Mucosa of rectum (tissue), 2 donors: ENCODE data around the gene GNB5.
A peak's percentile ranks its signal among the peaks of the same experiment; 100 is the strongest.

Experiments
- H3K27ac ChIP-seq, 2 donors: one replicate each; pipeline ENCODE4 v1.7.0; 2013; ENCODE audit warnings: inconsistent platforms in 2 of 2, low read depth in 2 of 2, low read length in 2 of 2
- H3K27me3 ChIP-seq, 2 donors: one replicate each; pipeline ENCODE4 v1.7.0; 2013; ENCODE audit warnings: low read length in 2 of 2; ENCODE audit not compliant: control insufficient read depth in 2 of 2, insufficient read depth in 2 of 2
- H3K36me3 ChIP-seq, 2 donors: one replicate each; pipeline ENCODE4 v1.7.0; 2013; ENCODE audit warnings: low read length in 2 of 2; ENCODE audit not compliant: control insufficient read depth in 2 of 2, insufficient read depth in 2 of 2
- H3K4me1 ChIP-seq, 2 donors: one replicate each; pipeline ENCODE4 v1.7.0; 2013; ENCODE audit warnings: low read length in 2 of 2, mild to moderate bottlenecking in 1 of 2; ENCODE audit not compliant: control insufficient read depth in 2 of 2, insufficient read depth in 2 of 2
- H3K4me3 ChIP-seq, 2 donors: one replicate each; pipeline ENCODE4 v1.7.0; 2013; ENCODE audit warnings: low read length in 2 of 2
- H3K9ac ChIP-seq, 2 donors: one replicate each; pipeline ENCODE4 v1.7.0; 2013; ENCODE audit warnings: low read length in 2 of 2, low read depth in 1 of 2, mild to moderate bottlenecking in 1 of 2
- H3K9me3 ChIP-seq, 2 donors: one replicate each; pipeline ENCODE4 v1.7.0; 2013; ENCODE audit warnings: low read length in 2 of 2; ENCODE audit not compliant: control insufficient read depth in 2 of 2
- donor health status: healthy.
- donor health status: Normal muscosa, but diverticular disease.

The GNB5 gene

DNA sequence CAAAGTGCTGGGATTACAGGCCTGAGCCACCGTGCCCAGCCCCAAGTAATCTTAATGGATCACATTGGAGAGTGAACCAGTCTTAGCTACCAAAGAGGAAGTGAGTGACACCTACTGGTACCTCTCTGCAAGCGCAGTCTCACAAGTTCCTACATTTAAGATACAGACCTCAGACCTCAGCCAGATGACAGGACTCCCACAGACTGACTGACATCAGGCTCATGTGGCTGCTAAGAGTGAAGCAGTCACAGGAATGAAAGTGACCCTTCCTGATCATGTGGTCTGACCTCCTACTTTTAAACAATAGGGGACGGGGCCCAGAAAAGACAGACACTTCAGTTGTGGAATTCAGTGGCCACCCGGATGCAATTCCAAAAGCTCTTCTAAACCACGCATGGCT, 36.3 kb upstream of the GNB5 start:
- Histone ChIP-seq H3K4me1 (peaks cover 0 to 12% of the 10 kb centered on the region in 2 donors), H3K4me3 (no peak overlapping the region), H3K9ac (no peak overlapping the region), H3K9me3 (no peaks in the 10 kb centered on the region), H3K27me3 (no peaks in the 10 kb centered on the region), H3K27ac (no peak overlapping the region), H3K36me3 (peaks cover 31 to 33% of the 10 kb centered on the region in 2 donors)

DNA sequence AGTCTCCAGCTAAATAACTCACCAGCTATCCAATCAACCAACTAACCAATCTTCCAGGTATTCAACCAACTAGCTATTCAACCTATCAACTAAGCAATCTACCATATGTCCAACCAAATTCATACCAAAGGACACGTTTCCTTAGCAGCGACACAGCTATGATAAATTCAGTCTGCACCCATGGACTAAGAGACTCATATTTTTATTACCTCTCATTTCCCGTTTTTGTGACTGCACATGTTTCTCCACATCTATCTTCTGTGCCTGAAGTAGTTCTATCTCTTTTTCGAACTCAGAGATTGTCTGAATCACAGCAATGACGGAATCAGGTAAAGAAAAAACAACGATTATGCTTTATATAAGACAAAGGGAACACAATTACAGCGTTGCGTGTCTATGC, 34.0 kb upstream of the GNB5 start:
- no peak overlapping the region for H3K4me3 ChIP-seq
- H3K4me1 ChIP-seq: peaks cover 0 to 10% of the 10 kb centered on the region in 2 donors
- no peak overlapping the region for H3K27ac ChIP-seq
- H3K27me3 ChIP-seq: no peaks in the 10 kb centered on the region
- H3K9me3 ChIP-seq: no peaks in the 10 kb centered on the region
- peaks cover 43 to 44% of the 10 kb centered on the region in 2 donors for H3K36me3 ChIP-seq
- no peak overlapping the region for H3K9ac ChIP-seq

DNA sequence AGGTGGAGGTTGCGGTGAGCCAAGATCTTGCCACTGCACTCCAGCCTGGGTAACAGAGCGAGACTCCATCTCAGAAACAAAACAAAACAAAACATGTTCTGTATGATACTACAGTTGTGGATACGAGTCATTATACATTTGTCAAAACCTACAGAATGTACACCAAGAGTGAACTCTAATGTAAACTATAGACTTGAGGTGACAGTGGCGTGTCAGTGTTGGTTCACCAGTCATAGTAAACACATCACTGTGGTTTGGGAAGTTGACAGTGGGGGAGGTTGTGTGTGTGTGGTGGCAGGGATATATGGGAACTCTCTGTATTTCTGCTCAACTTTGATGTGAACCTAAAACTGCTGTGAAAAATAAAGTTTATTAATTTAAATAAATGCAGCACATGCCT, 33.0 kb upstream of the GNB5 start:
- Histone ChIP-seq H3K36me3 (peaks cover 45 to 53% of the 10 kb centered on the region in 2 donors), H3K9ac (no peak overlapping the region), H3K4me1 (peaks cover 0 to 2% of the 10 kb centered on the region in 2 donors), H3K4me3 (no peak overlapping the region), H3K27me3 (no peaks in the 10 kb centered on the region), H3K27ac (no peak overlapping the region), H3K9me3 (no peaks in the 10 kb centered on the region)

DNA sequence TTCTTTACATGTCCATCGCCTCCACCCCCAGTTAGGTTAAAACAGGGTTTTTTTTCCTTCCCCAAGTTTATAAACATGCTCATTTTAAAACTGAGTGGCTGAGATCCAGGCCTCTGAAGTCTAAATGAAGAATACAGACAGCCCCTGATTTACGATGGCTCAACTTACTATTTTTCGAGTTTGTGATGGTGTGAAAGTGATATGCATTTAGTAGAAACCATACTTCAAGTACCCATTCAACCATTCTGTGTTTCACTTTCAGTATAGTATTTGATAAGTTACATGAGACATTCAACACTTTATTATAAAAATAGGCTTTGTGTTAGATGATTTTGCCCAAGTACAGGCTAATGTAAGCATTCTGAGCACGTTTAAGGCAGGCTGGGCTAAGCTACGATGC, 30.5 kb upstream of the GNB5 start:
- H3K27ac ChIP-seq: peak overlapping the region in 1 of 2 donors; percentile 11
- H3K9ac ChIP-seq: no peak overlapping the region
- H3K36me3 ChIP-seq: peaks cover 63 to 64% of the 10 kb centered on the region in 2 donors
- H3K4me1 ChIP-seq: no peaks in the 10 kb centered on the region
- peak overlapping the region in 1 of 2 donors; percentile 45 for H3K4me3 ChIP-seq
- H3K9me3 ChIP-seq: no peaks in the 10 kb centered on the region
- no peaks in the 10 kb centered on the region for H3K27me3 ChIP-seq

DNA sequence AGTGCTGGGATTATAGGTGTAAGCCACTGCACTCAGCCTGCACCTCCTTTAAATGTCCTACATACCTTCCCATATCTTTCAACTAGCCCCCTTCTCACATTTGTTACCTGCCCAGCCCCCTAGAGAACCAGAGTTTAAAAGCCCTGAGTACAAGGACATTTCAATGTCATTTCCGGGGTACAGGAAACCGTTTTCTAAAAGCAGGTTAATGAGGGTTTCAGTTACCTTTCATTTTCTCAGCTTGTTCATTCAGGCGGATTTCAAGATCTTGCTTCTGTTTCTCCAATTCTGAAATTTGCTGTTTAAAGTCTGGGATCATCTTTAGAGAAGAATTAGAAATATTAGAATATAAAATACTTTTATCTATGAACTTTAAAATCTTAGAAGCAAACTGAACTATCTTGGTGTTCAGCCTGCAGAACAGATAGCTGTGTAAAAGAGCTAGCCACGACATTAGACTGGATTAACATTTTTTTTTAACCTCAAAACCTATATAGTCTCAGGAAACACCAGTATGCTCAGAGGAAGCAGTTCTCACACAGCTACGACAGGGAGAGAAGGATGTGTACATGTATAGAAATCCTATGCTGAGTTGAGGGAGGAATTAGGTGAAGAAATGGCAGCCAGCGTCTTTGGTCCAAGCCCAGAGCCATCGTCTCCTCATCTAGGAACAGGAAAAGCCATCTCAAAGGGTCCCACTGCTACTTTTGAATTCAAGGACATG, 29.9 kb upstream of the GNB5 start:
- H3K9ac ChIP-seq: no peak overlapping the region
- peaks cover 60 to 62% of the 10 kb centered on the region in 2 donors for H3K36me3 ChIP-seq
- no peaks in the 10 kb centered on the region for H3K9me3 ChIP-seq
- H3K27ac ChIP-seq: peak overlapping the region in 1 of 2 donors; percentile 35
- H3K27me3 ChIP-seq: no peaks in the 10 kb centered on the region
- peak overlapping the region in 1 of 2 donors; percentile 45 for H3K4me3 ChIP-seq
- H3K4me1 ChIP-seq: no peaks in the 10 kb centered on the region

DNA sequence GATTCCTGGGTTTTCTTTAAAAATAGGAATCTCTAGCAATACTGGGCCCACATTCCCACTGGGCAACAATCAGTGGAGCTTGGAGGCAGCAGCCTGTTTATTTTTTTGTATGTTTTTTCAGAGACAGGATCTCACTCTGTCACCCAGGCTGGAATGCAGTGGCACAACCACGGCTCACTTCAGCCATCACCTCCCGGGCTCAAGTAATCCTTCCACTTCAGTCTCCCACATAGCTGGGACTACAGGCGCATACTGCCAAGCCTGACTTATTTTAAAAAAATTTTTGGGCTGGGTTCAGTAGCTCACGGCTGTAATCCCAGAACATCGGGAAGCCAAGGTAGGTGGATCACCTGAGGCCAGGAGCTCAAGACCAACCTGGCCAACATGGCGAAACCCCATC, 29.1 kb upstream of the GNB5 start:
- H3K9ac ChIP-seq: no peak overlapping the region
- no peak overlapping the region for H3K27ac ChIP-seq
- no peaks in the 10 kb centered on the region for H3K4me1 ChIP-seq
- H3K36me3 ChIP-seq: peaks cover 58 to 68% of the 10 kb centered on the region in 2 donors
- no peaks in the 10 kb centered on the region for H3K9me3 ChIP-seq
- H3K27me3 ChIP-seq: no peaks in the 10 kb centered on the region
- H3K4me3 ChIP-seq: no peak overlapping the region

DNA sequence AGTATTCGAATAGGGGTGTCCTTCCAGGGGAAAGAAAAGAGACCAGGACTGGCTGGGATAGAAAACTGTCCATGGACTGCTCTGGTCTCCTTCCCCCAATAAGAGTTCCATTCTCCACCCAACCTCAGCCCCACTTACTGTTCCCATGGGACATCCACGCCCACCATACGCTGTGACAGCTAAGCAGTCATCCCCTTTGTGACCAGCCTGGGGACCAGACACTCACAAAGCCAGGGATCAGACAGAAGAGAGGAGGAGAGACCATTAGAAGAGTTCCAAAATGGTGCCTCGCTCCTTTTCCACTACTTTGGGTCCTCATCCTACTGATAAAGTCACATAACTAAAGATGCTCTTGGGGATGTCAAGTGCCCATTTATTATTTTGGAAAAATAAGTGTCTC, 27.6 kb upstream of the GNB5 start:
- Histone ChIP-seq H3K9me3 (no peaks in the 10 kb centered on the region), H3K27me3 (no peaks in the 10 kb centered on the region), H3K4me3 (no peak overlapping the region), H3K9ac (no peak overlapping the region), H3K36me3 (peaks cover 54 to 62% of the 10 kb centered on the region in 2 donors), H3K4me1 (no peaks in the 10 kb centered on the region), H3K27ac (no peak overlapping the region)

DNA sequence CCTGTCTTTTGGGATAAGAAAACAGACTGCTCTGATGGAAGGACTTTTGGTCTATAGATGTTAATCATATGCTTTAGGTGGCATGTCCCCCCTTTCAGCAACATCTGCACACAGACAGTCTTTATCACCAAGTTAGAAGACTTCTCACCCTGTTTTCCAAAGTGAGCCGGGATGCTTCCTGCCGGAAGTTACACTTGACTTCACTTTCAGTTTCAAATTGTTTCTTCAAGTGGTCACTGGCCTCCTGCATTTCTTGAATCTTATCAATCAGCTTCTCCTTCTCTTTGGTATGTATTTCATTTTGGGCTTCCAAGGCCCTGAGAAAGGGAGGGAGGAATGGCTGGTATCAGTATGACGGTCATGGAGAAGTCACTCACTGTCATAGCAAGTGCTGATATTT, 27.2 kb upstream of the GNB5 start:
- Histone ChIP-seq H3K4me3 (no peak overlapping the region), H3K27me3 (no peaks in the 10 kb centered on the region), H3K9ac (no peak overlapping the region), H3K36me3 (peaks cover 55 to 60% of the 10 kb centered on the region in 2 donors), H3K27ac (no peak overlapping the region), H3K4me1 (no peaks in the 10 kb centered on the region), H3K9me3 (no peaks in the 10 kb centered on the region)

DNA sequence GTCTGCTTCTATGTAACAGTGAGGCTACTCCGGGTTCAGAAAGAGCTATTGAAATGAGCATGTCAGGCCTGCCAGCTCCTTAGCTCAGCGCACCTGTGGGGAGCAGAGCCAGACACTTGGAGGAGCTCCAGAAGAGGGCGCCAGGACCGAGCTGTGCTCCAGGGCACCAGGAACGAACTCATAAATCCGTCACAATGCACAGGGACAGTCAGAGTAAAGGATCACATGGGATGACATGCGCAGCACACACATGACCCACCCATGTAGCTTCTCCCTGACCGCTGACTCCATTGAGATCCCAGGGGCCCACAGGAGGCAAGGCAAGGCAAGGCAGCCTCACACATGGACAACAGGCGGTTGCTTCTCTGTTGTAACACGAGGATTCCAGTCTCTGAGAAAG, 26.0 kb upstream of the GNB5 start:
- H3K4me1 ChIP-seq: no peaks in the 10 kb centered on the region
- H3K36me3 ChIP-seq: peaks cover 57 to 61% of the 10 kb centered on the region in 2 donors
- H3K9me3 ChIP-seq: no peaks in the 10 kb centered on the region
- no peak overlapping the region for H3K27ac ChIP-seq
- no peaks in the 10 kb centered on the region for H3K27me3 ChIP-seq
- no peak overlapping the region for H3K9ac ChIP-seq
- no peak overlapping the region for H3K4me3 ChIP-seq

DNA sequence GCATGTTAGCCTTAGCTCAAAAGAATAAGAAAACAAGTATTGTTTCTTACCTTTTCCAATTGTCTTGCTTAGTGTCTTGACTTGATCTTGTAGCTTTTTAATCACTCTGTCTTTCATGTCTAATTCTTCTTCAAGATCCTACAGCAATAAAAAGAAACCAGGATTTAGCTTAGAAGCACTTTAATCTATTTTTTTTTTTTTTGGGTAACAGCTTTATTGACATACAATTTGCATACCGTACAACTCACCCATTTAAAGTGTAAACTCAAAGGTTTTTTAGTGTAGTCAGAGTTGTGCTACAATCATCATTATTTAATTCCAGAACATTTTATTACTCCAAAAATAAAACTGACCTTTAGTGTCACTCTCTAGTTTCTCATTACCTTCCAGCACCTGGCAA, 23.4 kb upstream of the GNB5 start:
- H3K4me3 ChIP-seq: no peak overlapping the region
- H3K9ac ChIP-seq: no peak overlapping the region
- H3K36me3 ChIP-seq: peaks cover 57 to 67% of the 10 kb centered on the region in 2 donors
- H3K27me3 ChIP-seq: no peaks in the 10 kb centered on the region
- H3K4me1 ChIP-seq: no peaks in the 10 kb centered on the region
- H3K9me3 ChIP-seq: no peaks in the 10 kb centered on the region
- no peak overlapping the region for H3K27ac ChIP-seq
